ENCODE measurements around the gene SCML1.

DNA sequence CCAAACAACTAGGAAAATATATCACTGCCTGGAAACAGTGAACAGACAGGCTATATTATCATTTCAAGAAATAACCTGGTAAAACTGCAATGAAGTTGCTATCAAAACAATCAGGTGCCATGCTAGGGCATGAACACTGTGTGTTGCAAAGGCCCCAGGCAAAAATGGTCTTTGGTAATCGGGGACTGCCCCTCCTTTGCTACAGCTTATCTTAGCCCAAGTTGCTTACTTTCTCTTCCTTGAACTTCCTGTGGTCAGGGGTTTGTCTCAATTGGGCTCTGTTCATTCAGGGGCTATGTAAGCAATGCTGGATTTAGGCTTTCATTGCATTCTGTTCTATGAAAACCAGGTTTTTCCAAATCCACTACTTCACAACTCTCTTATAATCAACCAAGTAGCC is 30.4 kb downstream of the SCML1 start:
- TF ChIP-seq, protein P1, sequence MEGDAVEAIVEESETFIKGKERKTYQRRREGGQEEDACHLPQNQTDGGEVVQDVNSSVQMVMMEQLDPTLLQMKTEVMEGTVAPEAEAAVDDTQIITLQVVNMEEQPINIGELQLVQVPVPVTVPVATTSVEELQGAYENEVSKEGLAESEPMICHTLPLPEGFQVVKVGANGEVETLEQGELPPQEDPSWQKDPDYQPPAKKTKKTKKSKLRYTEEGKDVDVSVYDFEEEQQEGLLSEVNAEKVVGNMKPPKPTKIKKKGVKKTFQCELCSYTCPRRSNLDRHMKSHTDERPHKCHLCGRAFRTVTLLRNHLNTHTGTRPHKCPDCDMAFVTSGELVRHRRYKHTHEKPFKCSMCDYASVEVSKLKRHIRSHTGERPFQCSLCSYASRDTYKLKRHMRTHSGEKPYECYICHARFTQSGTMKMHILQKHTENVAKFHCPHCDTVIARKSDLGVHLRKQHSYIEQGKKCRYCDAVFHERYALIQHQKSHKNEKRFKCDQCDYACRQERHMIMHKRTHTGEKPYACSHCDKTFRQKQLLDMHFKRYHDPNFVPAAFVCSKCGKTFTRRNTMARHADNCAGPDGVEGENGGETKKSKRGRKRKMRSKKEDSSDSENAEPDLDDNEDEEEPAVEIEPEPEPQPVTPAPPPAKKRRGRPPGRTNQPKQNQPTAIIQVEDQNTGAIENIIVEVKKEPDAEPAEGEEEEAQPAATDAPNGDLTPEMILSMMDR (tag by site-specific recombination; IDR thresholded peaks at IDR 0.05), result no peak
- TF ChIP-seq ZNF785 (tag by site-specific recombination; IDR thresholded peaks at IDR 0.05) (no peak), GLI4 (tag by site-specific recombination; IDR thresholded peaks at IDR 0.05) (no peak), TCF7L2 (IDR thresholded peaks at IDR 0.05; ENCODE audit: borderline replicate concordance, low read depth, low read length) (no peak), ZNF274 (IDR thresholded peaks at IDR 0.05; ENCODE audit: low read length) (no peak), ZNF274 (tag by site-specific recombination; IDR thresholded peaks at IDR 0.05; ENCODE audit: borderline replicate concordance) (no peak), ZNF37A (tag by site-specific recombination; IDR thresholded peaks at IDR 0.05) (no peak), ZNF311 (tag by site-specific recombination; IDR thresholded peaks at IDR 0.05; ENCODE audit: borderline replicate concordance) (no peak), YY1 (tag by site-specific recombination; IDR thresholded peaks at IDR 0.05) (no peak)
- TF ChIP-seq, protein P2, sequence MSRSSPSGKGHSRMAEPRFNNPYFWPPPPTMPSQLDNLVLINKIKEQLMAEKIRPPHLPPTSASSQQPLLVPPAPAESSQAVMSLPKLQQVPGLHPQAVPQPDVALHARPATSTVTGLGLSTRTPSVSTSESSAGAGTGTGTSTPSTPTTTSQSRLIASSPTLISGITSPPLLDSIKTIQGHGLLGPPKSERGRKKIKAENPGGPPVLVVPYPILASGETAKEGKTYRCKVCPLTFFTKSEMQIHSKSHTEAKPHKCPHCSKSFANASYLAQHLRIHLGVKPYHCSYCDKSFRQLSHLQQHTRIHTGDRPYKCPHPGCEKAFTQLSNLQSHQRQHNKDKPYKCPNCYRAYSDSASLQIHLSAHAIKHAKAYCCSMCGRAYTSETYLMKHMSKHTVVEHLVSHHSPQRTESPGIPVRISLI (tag by site-specific recombination; IDR thresholded peaks at IDR 0.05), result no peak
- TF ChIP-seq, protein P3, sequence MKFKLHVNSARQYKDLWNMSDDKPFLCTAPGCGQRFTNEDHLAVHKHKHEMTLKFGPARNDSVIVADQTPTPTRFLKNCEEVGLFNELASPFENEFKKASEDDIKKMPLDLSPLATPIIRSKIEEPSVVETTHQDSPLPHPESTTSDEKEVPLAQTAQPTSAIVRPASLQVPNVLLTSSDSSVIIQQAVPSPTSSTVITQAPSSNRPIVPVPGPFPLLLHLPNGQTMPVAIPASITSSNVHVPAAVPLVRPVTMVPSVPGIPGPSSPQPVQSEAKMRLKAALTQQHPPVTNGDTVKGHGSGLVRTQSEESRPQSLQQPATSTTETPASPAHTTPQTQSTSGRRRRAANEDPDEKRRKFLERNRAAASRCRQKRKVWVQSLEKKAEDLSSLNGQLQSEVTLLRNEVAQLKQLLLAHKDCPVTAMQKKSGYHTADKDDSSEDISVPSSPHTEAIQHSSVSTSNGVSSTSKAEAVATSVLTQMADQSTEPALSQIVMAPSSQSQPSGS (tag by site-specific recombination; IDR thresholded peaks at IDR 0.05; ENCODE audit: low read depth), result no peak
- TF ChIP-seq, protein P4, sequence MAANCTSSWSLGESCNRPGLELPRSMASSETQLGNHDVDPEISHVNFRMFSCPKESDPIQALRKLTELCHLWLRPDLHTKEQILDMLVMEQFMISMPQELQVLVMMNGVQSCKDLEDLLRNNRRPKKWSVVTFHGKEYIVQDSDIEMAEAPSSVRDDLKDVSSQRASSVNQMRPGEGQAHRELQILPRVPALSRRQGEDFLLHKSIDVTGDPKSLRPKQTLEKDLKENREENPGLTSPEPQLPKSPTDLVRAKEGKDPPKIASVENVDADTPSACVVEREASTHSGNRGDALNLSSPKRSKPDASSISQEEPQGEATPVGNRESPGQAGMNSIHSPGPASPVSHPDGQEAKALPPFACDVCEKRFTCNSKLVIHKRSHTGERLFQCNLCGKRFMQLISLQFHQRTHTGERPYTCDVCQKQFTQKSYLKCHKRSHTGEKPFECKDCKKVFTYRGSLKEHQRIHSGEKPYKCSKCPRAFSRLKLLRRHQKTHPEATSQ (tag by site-specific recombination; IDR thresholded peaks at IDR 0.05), result no peak
